ENCODE results near the gene GALNT2.
A peak's percentile ranks its signal among the peaks of the same experiment; 100 is the strongest.

The GALNT2 gene

DNA sequence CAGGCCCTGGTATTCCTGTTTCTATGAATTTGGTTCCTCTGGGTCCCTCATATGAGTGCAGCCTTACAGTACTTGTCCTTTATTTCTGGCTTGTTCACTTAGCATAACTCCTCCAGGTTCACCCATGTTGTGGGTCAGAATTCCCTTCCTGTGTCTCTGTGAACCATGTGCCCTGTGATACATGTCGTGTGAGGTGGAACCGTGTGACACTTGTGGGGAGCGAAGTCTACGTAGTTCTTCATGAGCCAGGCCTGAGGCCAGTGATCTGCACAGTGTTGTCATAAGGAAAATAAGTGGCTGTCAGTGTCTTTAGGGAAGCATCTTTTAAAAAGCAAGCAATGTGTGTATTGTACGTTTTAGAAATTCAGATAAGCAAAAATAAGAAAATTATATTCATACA, 122.8 kb downstream of the GALNT2 start:
- no peak for DNase-seq (ENCODE audit: low read depth in 2 of 2)
- no peak overlapping the region for H3K4me3 ChIP-seq (replicated peaks in 1 of 2; ENCODE audit: low read depth in 2 of 2, low read length in 2 of 2)
- TF ChIP-seq CTCF (IDR thresholded peaks at IDR 0.05; ENCODE audit: low read depth, low read length) = no peak

DNA sequence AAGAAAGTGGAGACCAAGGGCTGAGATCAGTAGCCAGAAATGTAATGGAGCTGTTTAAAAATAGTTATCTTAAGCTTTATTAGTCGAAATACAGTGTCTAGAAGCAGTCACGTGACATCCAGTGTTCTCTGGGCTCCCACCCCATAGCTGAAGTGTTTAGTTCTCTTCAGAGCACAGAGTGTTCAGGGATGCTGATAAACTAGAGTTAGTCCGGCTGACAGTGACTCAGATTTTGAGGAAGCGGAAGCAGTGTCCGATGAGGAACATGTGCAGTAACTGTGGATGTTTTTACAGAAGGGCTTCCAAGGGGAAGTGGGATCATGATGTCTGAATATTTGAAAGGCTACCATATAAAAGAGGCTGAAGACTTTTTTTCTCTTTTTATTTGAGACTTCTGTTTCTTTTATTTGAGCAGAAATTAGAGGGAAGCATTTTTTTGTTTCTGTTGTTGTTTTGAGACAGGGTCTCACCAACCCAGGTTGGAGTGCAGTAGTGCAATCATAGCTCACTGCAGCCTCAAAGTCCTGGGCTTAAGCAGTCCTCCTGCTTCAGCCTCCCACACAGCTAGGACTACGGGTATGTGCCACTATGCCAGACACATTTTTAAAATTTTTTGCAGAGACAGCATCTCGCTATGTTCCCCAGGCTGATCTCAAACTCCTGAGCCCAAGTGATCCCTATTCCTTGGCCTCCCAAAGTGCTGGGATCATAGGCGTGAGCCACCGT, 124.2 kb downstream of the GALNT2 start:
- no peak overlapping the region for H3K4me3 ChIP-seq (replicated peaks in 1 of 2; ENCODE audit: low read depth in 2 of 2, low read length in 2 of 2)
- DNase-seq (ENCODE audit: low read depth in 2 of 2) = peak; percentile 87 to 93
- no peak for TF ChIP-seq CTCF (IDR thresholded peaks at IDR 0.05; ENCODE audit: low read depth, low read length)

GRCh38 chr1:230191855-230192254, 124.8 kb downstream of the GALNT2 start:
- no peak for DNase-seq (ENCODE audit: low read depth in 2 of 2)
- TF ChIP-seq CTCF (IDR thresholded peaks at IDR 0.05; ENCODE audit: low read depth, low read length) = no peak
- no peak overlapping the region for H3K4me3 ChIP-seq (replicated peaks in 1 of 2; ENCODE audit: low read depth in 2 of 2, low read length in 2 of 2)

DNA sequence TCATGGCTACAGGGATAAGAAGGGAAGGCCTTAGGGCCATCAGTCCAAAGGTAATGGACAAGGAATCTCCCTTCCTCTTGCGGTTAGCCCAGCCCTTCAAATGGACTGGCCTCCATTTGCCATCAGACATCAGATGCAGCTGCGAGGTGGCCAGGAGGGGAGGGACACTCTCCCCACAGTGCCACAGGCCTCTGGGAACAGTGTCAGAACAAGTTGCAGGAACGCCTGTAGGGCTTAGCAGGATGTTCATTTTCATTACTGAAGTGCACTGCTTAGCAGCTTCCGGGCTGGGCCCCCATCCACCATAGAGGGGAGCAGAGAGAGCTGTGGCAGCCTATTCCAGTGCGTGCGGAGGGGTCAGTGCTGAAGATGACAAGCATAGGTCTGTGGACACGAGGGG, 127.5 kb downstream of the GALNT2 start:
- no peak for DNase-seq (ENCODE audit: low read depth in 2 of 2)
- no peak for TF ChIP-seq CTCF (IDR thresholded peaks at IDR 0.05; ENCODE audit: low read depth, low read length)
- no peak overlapping the region for H3K4me3 ChIP-seq (replicated peaks in 1 of 2; ENCODE audit: low read depth in 2 of 2, low read length in 2 of 2)

GRCh38 chr1:230195199-230195598, 128.2 kb downstream of the GALNT2 start:
- TF ChIP-seq CTCF (IDR thresholded peaks at IDR 0.05; ENCODE audit: low read depth, low read length) = no peak
- no peak overlapping the region for H3K4me3 ChIP-seq (replicated peaks in 1 of 2; ENCODE audit: low read depth in 2 of 2, low read length in 2 of 2)
- DNase-seq (ENCODE audit: low read depth in 2 of 2) = no peak

DNA sequence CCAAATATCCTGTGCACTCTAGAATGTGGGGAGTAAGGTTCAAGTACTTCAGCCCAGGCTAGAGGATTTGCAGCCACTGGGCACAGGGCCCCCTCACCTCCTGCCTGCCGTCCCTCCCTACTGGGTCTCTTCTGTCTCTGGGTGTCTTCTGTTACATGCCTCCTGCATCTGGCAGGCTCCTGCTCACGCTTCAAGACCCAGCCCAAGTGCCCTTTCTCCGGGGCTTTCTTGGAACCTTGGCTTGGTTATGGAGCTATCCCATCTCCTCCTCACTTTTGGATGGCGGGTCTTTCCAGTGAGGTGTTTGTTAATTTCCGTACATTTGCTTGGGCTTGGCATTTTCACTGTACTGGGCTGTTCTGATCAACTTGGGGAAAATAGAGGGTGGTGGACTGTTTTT, 129.0 kb downstream of the GALNT2 start:
- no peak overlapping the region for H3K4me3 ChIP-seq (replicated peaks in 1 of 2; ENCODE audit: low read depth in 2 of 2, low read length in 2 of 2)
- no peak for TF ChIP-seq CTCF (IDR thresholded peaks at IDR 0.05; ENCODE audit: low read depth, low read length)
- DNase-seq (ENCODE audit: low read depth in 2 of 2) = no peak
